K562 (cell line): ENCODE measurements around the gene ALK. TPM values are rescaled to one million over a fixed set of nuclear protein-coding genes. Genes with fewer than 3 reads are reported as not detected.

Experiments used
- ATAC-seq: fragments of 200-7000 bp; cut with Tn5 transposase; 3 replicates; pipeline ENCODE4 v1.9.1; 2020; ENCODE audit warnings: moderate library complexity
- BruUV-seq: library from RNA; stranded (reverse); fragments of 400-500 nt; replicated peaks from 2 replicates; lab custom pipeline; 2021; lab: Mats Ljungman, UMichigan
- CTCF ChIA-PET: fragments of 300-600 bp; formaldehyde crosslinking; extraction: SDS; loops from one replicate; lab custom pipeline; 2021; ENCODE audit warnings: low intra/inter-chr PET ratio; lab: Yijun Ruan, JAX
- POLR2A ChIA-PET: fragments of 300-600, 350-650 bp; sonication (Branson Sonifier 250); formaldehyde crosslinking; extraction: SDS; loops from one replicate; lab custom pipeline; 2021; ENCODE audit warnings: antibody characterized with exemption, inconsistent platforms; lab: Yijun Ruan, JAX
- DNase-seq, 4 experiments: peaks; one replicate each; pipeline versions ENCODE4 v3.0.0 to v3.0.0-alpha.2; 2011 to 2018; ENCODE audit warnings: low spot score in 3 of 4, mixed read lengths in 3 of 4; ENCODE audit errors: extremely low read depth in 1 of 4
- FAIRE-seq: peaks from 2 replicates; lab custom pipeline; 2011; peaks lifted over from hg19 to GRCh38; lab: Jason Lieb, UNC
- H2AFZ ChIP-seq: 2 replicates; pipeline ENCODE4 v1.6.0; 2011; ENCODE audit warnings: low read depth, low read length, control low read depth, inconsistent platforms
- H3K27ac ChIP-seq: fragments of 200-600 bp; 3 replicates; pipeline ENCODE4 v1.8.0; 2011; ENCODE audit warnings: low read depth, mild to moderate bottlenecking, control low read depth, inconsistent platforms, low read length, moderate library complexity, mixed read lengths; ENCODE audit errors: extremely low read depth
- H3K27me3 ChIP-seq, 2 experiments: fragments of 300-600 bp in 1 of 2; 2 replicates in 1 of 2; 3 replicates in 1 of 2; pipeline versions ENCODE4 v1.6.0 to v1.8.0; 2011; ENCODE audit warnings: inconsistent platforms in 2 of 2, low read length in 2 of 2, mild to moderate bottlenecking in 1 of 2, mixed read lengths in 1 of 2, moderate library complexity in 1 of 2; ENCODE audit not compliant: control insufficient read depth in 2 of 2, insufficient read depth in 2 of 2
- H3K36me3 ChIP-seq: fragments of 300-600 bp; 3 replicates; pipeline ENCODE4 v1.8.0; 2011; ENCODE audit warnings: mild to moderate bottlenecking, low read length, inconsistent platforms; ENCODE audit not compliant: control insufficient read depth, insufficient read depth
- H3K4me1 ChIP-seq, 2 experiments: fragments of 200-600 bp in 1 of 2; replicated peaks in 1 of 2; 2 replicates in 1 of 2; 3 replicates in 1 of 2; pipeline versions ENCODE4 v1.5.1 to v1.8.0; 2011; ENCODE audit warnings: inconsistent platforms in 2 of 2, low read length in 2 of 2, mild to moderate bottlenecking in 1 of 2, mixed read lengths in 1 of 2, moderate library complexity in 1 of 2; ENCODE audit not compliant: control insufficient read depth in 2 of 2, insufficient read depth in 2 of 2
- H3K4me2 ChIP-seq: 2 replicates; pipeline ENCODE4 v1.6.1; 2011; ENCODE audit warnings: low read length, control low read depth, inconsistent platforms, mixed read lengths; ENCODE audit not compliant: insufficient read depth
- H3K4me3 ChIP-seq: fragments of 200-600 bp; sonication (generic), shearing (Covaris generic); 2 replicates; pipeline ENCODE4 v1.5.1; 2016; ENCODE audit warnings: control low read depth, inconsistent platforms
- H3K79me2 ChIP-seq: fragments of 200-600 bp; 3 replicates; pipeline ENCODE4 v1.8.0; 2011; ENCODE audit warnings: low read length, inconsistent platforms; ENCODE audit not compliant: control insufficient read depth, insufficient read depth
- H3K9ac ChIP-seq, 2 experiments: 2 replicates each; pipeline versions ENCODE4 v1.6.0 to v1.6.1; 2011; ENCODE audit warnings: low read depth in 2 of 2, low read length in 2 of 2, control low read depth in 1 of 2, inconsistent platforms in 1 of 2, mild to moderate bottlenecking in 1 of 2, mixed read lengths in 1 of 2; ENCODE audit not compliant: insufficient read depth in 1 of 2
- H3K9me1 ChIP-seq: one replicate; pipeline ENCODE4 v1.6.0; 2011; ENCODE audit warnings: inconsistent platforms, mild to moderate bottlenecking, low read length, moderate library complexity; ENCODE audit not compliant: control insufficient read depth, insufficient read depth
- H3K9me3 ChIP-seq: replicated peaks from 2 replicates; pipeline ENCODE4 v1.5.1; 2011; ENCODE audit warnings: low read depth, low read length, inconsistent platforms; ENCODE audit not compliant: control insufficient read depth, insufficient read depth
- H4K20me1 ChIP-seq: replicated peaks from 2 replicates; pipeline ENCODE4 v1.6.1; 2011; ENCODE audit warnings: low read length, inconsistent platforms, mixed read lengths; ENCODE audit not compliant: control insufficient read depth, insufficient read depth
- CBFA2T3 ChIP-seq: fragments of 450-650 bp; IDR thresholded peaks from 2 replicates; pipeline ENCODE4 v1.6.1; 2017
- FOXM1 ChIP-seq, 2 experiments: fragments of 450-650 bp in 1 of 2; sonication (generic) in 1 of 2; formaldehyde crosslinking in 1 of 2; IDR thresholded peaks; 2 replicates each; pipeline versions ENCODE4 v1.6.1 to v1.9.0; 2017 to 2022; ENCODE audit warnings: low read depth in 2 of 2, mild to moderate bottlenecking in 2 of 2, missing genetic modification reagents in 1 of 2, moderate library complexity in 1 of 2
- HDAC6 ChIP-seq: IDR thresholded peaks from 2 replicates; pipeline ENCODE4 v1.6.1; 2012; ENCODE audit warnings: low read depth, mild to moderate bottlenecking, control low read depth, inconsistent platforms, low read length, moderate library complexity
- IRF2 ChIP-seq: sonication (generic); formaldehyde crosslinking; IDR thresholded peaks from 2 replicates; pipeline ENCODE4 v1.8.1; 2022; ENCODE audit warnings: mild to moderate bottlenecking, missing genetic modification reagents
- L3MBTL2 ChIP-seq: fragments of 450-650 bp; IDR thresholded peaks from 2 replicates; pipeline ENCODE4 v1.6.1; 2016; ENCODE audit warnings: mild to moderate bottlenecking, moderate library complexity
- MAZ ChIP-seq, 2 experiments: fragments of 450-650 bp in 1 of 2; sonication (generic) in 1 of 2; formaldehyde crosslinking; IDR thresholded peaks in 1 of 2; conservative IDR thresholded peaks in 1 of 2; 2 replicates each; pipeline versions ENCODE4 v1.4.0 to v1.5.0; 2020; ENCODE audit warnings: mild to moderate bottlenecking in 1 of 2, missing genetic modification reagents in 1 of 2
- MCM3 ChIP-seq: fragments of 450-650 bp; IDR thresholded peaks from 2 replicates; pipeline ENCODE4 v1.6.1; 2016
- RAD21 ChIP-seq, 2 experiments: fragments of 250-450 bp in 1 of 2; fragments of 450-650 bp in 1 of 2; sonication (Bioruptor Pico) in 1 of 2; formaldehyde crosslinking in 1 of 2; IDR thresholded peaks in 1 of 2; conservative IDR thresholded peaks in 1 of 2; 2 replicates each; pipeline versions ENCODE4 v1.4.0 to v1.8.0; 2020 to 2022; ENCODE audit warnings: mild to moderate bottlenecking in 2 of 2, moderate library complexity in 1 of 2
- SMARCC2 ChIP-seq: fragments of 450-650 bp; IDR thresholded peaks from 2 replicates; pipeline ENCODE4 v1.6.1; 2017; ENCODE audit warnings: antibody characterized with exemption, moderate library complexity, mild to moderate bottlenecking, low read depth
- TEAD2 ChIP-seq: fragments of 450-650 bp; IDR thresholded peaks from 2 replicates; pipeline ENCODE4 v1.6.1; 2016; ENCODE audit warnings: missing genetic modification characterization, control low read depth, missing compliant biosample characterization
- TFAM ChIP-seq: fragments of 250-450 bp; sonication (Bioruptor Pico); conservative IDR thresholded peaks from 2 replicates; pipeline ENCODE4 v1.5.0; 2021; ENCODE audit warnings: mild to moderate bottlenecking, moderate library complexity
- ZFX ChIP-seq: sonication (generic); formaldehyde crosslinking; IDR thresholded peaks from 2 replicates; pipeline ENCODE4 v1.8.0; 2022; ENCODE audit warnings: mild to moderate bottlenecking, missing genetic modification reagents, moderate library complexity
- ZNF217 ChIP-seq: sonication (generic); formaldehyde crosslinking; IDR thresholded peaks from 2 replicates; pipeline ENCODE4 v1.8.0; 2022; ENCODE audit warnings: mild to moderate bottlenecking, missing genetic modification reagents
- WGBS: fragments of 100-300 bp; shearing (Covaris generic); methylation state at CpG from one replicate; pipeline ENCODE4 v1.1.6; 2016; ENCODE audit warnings: low coverage, mixed read lengths; ENCODE audit not compliant: insufficient coverage; ENCODE audit errors: missing lambda C conversion rate; 5-methylcytosine and 5-hydroxymethylcytosine counted together
- in situ Hi-C: fragments of 300-500 bp; cut with MboI; formaldehyde crosslinking; loops from 4 replicates; pipeline ENCODE4 v1.15.0; 2018; ENCODE audit warnings: inconsistent platforms, mixed read lengths
- intact Hi-C: fragments of 100-400 bp; cut with micrococcal nuclease; formaldehyde crosslinking; loops from 2 replicates; pipeline ENCODE4 v1.14.2; 2022
- polyA plus RNA-seq, 8 experiments: library from polyadenylated mRNA; depleted of rRNA in 4 of 8; stranded (reverse) in 5 of 8; unstranded in 3 of 8; fragments of >200 nt; fragmentation: Nextera tagmentation in 2 of 8; fragmentation: Illumina TruSeq in 1 of 8; extraction: Ambion mirVana in 2 of 8; extraction: Trizol in 1 of 8; gene quantifications; 2 replicates each; pipeline versions ENCODE4 v1.2.1 to v1.2.3, GENCODE V29; 2011 to 2014; ENCODE audit warnings: inconsistent platforms in 1 of 8, missing spikeins in 1 of 8
- total RNA-seq, 7 experiments: library from RNA; depleted of rRNA in 6 of 7; stranded (reverse); fragments of >200 nt in 6 of 7; fragmentation: Illumina TruSeq in 2 of 7; extraction: Trizol in 2 of 7; gene quantifications; 2 replicates each; pipeline versions ENCODE4 v1.2.1 to v1.2.3, GENCODE V29; 2011 to 2021; ENCODE audit warnings: low replicate concordance in 1 of 7
- TF ChIP-seq, protein P1 (sequence below): fragments of 450-650 bp; IDR thresholded peaks from 2 replicates; pipeline ENCODE4 v1.6.1; 2016; ENCODE audit warnings: missing biosample characterization, missing genetic modification characterization
- TF ChIP-seq, protein P2 (sequence below): fragments of 200-400 bp; formaldehyde crosslinking; IDR thresholded peaks from 2 replicates; pipeline ENCODE4 v1.6.1; 2017; ENCODE audit warnings: mild to moderate bottlenecking, low read depth, low read length, moderate library complexity
- TF ChIP-seq, protein P3 (sequence below): IDR thresholded peaks from 3 replicates; pipeline ENCODE4 v1.6.1; 2011; ENCODE audit warnings: borderline replicate concordance, mild to moderate bottlenecking, moderate library complexity; ENCODE audit not compliant: insufficient read length; ENCODE audit errors: extremely low read depth

The ALK gene
- total and polyA plus RNA-seq, 9 of the 15 experiments (the other 6 are each of a cell fraction or from before 2014, with no cell fraction given) = not detected

DNA sequence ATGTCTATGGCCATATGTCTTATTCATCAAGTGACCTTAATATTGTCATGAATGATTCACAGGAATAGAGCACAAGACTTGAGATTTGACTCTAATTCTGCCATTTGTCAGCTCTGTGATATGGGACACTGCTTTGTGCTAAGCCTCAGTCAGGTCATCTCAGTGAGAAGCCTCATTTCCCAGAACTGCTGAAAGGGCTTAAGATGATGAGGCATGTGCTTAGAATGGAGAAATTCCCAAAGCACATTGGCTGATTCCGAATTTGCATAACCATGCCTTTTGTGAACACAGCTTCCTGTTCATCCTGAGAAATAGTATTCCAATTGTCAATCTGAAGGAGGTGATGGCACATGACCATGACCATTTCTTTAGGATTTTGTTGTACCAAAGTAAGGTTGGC, 218.1 kb downstream of the ALK start:
- 0% methylated on average over 1 of the region's 1 CpG for WGBS
- intact Hi-C loops = no loop called here
- POLR2A ChIA-PET = no interaction called here
- Histone ChIP-seq H3K4me2 (no peak overlapping the region), H3K9me1 (no peaks in the 10 kb centered on the region), H3K4me1 (no peaks in the 10 kb centered on the region), H3K9me3 (no peaks in the 10 kb centered on the region), H2AFZ (no peak overlapping the region), H3K9ac (no peak overlapping the region), H3K36me3 (no peaks in the 10 kb centered on the region), H3K4me3 (no peak overlapping the region), H3K27me3 (no peaks in the 10 kb centered on the region), H3K27ac (no peak overlapping the region), H4K20me1 (no peaks in the 10 kb centered on the region; the same call in 1 of the 2 replicates), H3K79me2 (no peaks in the 10 kb centered on the region)
- DNase-seq (no peak), ATAC-seq (no peak), FAIRE-seq (no peak)
- in situ Hi-C loops = no loop called here
- CTCF ChIA-PET = no interaction called here
- BruUV-seq = no TSS peak
- no peak for TF ChIP-seq TEAD2 (tag)
- TF ChIP-seq, protein P1, sequence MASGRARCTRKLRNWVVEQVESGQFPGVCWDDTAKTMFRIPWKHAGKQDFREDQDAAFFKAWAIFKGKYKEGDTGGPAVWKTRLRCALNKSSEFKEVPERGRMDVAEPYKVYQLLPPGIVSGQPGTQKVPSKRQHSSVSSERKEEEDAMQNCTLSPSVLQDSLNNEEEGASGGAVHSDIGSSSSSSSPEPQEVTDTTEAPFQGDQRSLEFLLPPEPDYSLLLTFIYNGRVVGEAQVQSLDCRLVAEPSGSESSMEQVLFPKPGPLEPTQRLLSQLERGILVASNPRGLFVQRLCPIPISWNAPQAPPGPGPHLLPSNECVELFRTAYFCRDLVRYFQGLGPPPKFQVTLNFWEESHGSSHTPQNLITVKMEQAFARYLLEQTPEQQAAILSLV (tag) = no peak
- TF ChIP-seq, protein P2, sequence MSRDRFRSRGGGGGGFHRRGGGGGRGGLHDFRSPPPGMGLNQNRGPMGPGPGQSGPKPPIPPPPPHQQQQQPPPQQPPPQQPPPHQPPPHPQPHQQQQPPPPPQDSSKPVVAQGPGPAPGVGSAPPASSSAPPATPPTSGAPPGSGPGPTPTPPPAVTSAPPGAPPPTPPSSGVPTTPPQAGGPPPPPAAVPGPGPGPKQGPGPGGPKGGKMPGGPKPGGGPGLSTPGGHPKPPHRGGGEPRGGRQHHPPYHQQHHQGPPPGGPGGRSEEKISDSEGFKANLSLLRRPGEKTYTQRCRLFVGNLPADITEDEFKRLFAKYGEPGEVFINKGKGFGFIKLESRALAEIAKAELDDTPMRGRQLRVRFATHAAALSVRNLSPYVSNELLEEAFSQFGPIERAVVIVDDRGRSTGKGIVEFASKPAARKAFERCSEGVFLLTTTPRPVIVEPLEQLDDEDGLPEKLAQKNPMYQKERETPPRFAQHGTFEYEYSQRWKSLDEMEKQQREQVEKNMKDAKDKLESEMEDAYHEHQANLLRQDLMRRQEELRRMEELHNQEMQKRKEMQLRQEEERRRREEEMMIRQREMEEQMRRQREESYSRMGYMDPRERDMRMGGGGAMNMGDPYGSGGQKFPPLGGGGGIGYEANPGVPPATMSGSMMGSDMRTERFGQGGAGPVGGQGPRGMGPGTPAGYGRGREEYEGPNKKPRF = no peak
- no peak for TF ChIP-seq SMARCC2
- no peak for TF ChIP-seq IRF2 (CRISPR knock-in tag)
- TF ChIP-seq L3MBTL2 = no peak
- no peak for TF ChIP-seq ZNF217 (CRISPR knock-in tag)
- no peak for TF ChIP-seq ZFX (CRISPR knock-in tag)
- TF ChIP-seq MAZ (CRISPR knock-in tag; conservative IDR thresholded peaks at IDR 0.05 in 1 of 2, IDR thresholded peaks at IDR 0.05 in 1 of 2) = no peak
- no peak for TF ChIP-seq RAD21 (CRISPR knock-in tag; conservative IDR thresholded peaks at IDR 0.05 in 1 of 2, IDR thresholded peaks at IDR 0.05 in 1 of 2)
- TF ChIP-seq MCM3 = no peak
- no peak for TF ChIP-seq TFAM (CRISPR knock-in tag)
- TF ChIP-seq, protein P3, sequence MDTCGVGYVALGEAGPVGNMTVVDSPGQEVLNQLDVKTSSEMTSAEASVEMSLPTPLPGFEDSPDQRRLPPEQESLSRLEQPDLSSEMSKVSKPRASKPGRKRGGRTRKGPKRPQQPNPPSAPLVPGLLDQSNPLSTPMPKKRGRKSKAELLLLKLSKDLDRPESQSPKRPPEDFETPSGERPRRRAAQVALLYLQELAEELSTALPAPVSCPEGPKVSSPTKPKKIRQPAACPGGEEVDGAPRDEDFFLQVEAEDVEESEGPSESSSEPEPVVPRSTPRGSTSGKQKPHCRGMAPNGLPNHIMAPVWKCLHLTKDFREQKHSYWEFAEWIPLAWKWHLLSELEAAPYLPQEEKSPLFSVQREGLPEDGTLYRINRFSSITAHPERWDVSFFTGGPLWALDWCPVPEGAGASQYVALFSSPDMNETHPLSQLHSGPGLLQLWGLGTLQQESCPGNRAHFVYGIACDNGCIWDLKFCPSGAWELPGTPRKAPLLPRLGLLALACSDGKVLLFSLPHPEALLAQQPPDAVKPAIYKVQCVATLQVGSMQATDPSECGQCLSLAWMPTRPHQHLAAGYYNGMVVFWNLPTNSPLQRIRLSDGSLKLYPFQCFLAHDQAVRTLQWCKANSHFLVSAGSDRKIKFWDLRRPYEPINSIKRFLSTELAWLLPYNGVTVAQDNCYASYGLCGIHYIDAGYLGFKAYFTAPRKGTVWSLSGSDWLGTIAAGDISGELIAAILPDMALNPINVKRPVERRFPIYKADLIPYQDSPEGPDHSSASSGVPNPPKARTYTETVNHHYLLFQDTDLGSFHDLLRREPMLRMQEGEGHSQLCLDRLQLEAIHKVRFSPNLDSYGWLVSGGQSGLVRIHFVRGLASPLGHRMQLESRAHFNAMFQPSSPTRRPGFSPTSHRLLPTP = no peak
- TF ChIP-seq HDAC6 = no peak
- no peak for TF ChIP-seq FOXM1 (IDR thresholded peaks at IDR 0.05; ENCODE audit: low read depth)
- no peak for TF ChIP-seq FOXM1 (CRISPR knock-in tag; IDR thresholded peaks at IDR 0.05; ENCODE audit: low read depth)
- no peak for TF ChIP-seq CBFA2T3
